RWPE2 (cell line): ENCODE measurements around the gene MCM6.
"Not testable (repeated sequence)": the region's sequence is repeated elsewhere in the genome, so short reads cannot be mapped to it uniquely, and the experiment has no call there.

Experiments
- ATAC-seq: fragments of 200-7000 bp; cut with Tn5 transposase; 3 replicates; pipeline ENCODE4 v1.9.1; 2021; ENCODE audit warnings: low read depth
- DNase-seq: peaks from one replicate; pipeline ENCODE4 v3.0.0-alpha.2; 2020; ENCODE audit warnings: low spot score
- H3K27ac ChIP-seq: fragments of 450-650 bp; 2 replicates; pipeline ENCODE4 v1.5.1; 2017; ENCODE audit warnings: mild to moderate bottlenecking; ENCODE audit not compliant: poor library complexity, severe bottlenecking
- H3K27me3 ChIP-seq: fragments of 250-450 bp; sonication (Bioruptor Pico); 2 replicates; pipeline ENCODE4 v1.5.1; 2021; ENCODE audit warnings: mild to moderate bottlenecking, moderate library complexity; ENCODE audit not compliant: insufficient read depth, poor library complexity, severe bottlenecking
- H3K36me3 ChIP-seq: fragments of 250-450 bp; sonication (Bioruptor Pico); 2 replicates; pipeline ENCODE4 v1.5.1; 2020; ENCODE audit warnings: low read depth, mild to moderate bottlenecking, moderate library complexity
- H3K4me1 ChIP-seq: fragments of 250-450 bp; sonication (Bioruptor Pico); 2 replicates; pipeline ENCODE4 v1.5.1; 2021; ENCODE audit warnings: mild to moderate bottlenecking, moderate library complexity; ENCODE audit not compliant: insufficient read depth, poor library complexity, severe bottlenecking
- H3K4me3 ChIP-seq: fragments of 250-450 bp; sonication (Bioruptor Pico); 2 replicates; pipeline ENCODE4 v1.5.1; 2021; ENCODE audit warnings: mild to moderate bottlenecking, moderate library complexity; ENCODE audit not compliant: severe bottlenecking
- H3K9me3 ChIP-seq: fragments of 250-450 bp; sonication (Bioruptor Pico); 2 replicates; pipeline ENCODE4 v1.5.1; 2021; ENCODE audit warnings: mild to moderate bottlenecking, moderate library complexity; ENCODE audit not compliant: severe bottlenecking
- CTCF ChIP-seq: fragments of 450-650 bp; IDR thresholded peaks from one replicate; pipeline ENCODE4 v1.5.1; 2017; ENCODE audit warnings: mild to moderate bottlenecking, moderate library complexity; ENCODE audit not compliant: poor library complexity, severe bottlenecking

MCM6 gene

GRCh38 chr2:135818937-135819610, 57.2 kb downstream of the MCM6 start:
- Histone ChIP-seq H3K4me3 (no peak overlapping the region), H3K27me3 (no peaks in the 10 kb centered on the region), H3K9me3 (no peaks in the 10 kb centered on the region), H3K36me3 (no peaks in the 10 kb centered on the region), H3K27ac (no peak overlapping the region), H3K4me1 (no peaks in the 10 kb centered on the region)
- DNase-seq (no peak), ATAC-seq (0 out of 3 replicates have a peak, but pooled peaks have one; percentile 33)
- peak; percentile 26 for TF ChIP-seq CTCF

DNA sequence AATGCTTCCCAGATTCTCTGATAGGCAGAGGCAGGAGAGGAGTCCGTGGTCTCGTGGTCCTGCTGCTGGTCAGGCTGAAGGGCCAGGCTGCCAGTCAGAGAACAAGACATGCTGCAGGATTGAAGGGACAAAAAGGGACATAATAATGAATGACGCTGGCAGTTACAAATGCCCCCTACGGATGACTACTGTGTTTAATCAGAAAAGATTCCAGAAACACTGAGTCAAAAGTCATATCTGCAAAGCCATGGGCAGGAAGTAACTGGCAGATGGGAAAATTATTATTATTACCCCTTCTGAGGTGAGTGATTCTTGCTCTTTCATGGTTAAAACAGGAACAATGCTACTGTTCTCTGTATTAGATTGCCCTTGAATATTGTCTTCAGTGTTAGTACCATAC, 58.3 kb downstream of the MCM6 start:
- Histone ChIP-seq H3K4me1 (no peaks in the 10 kb centered on the region), H3K4me3 (no peak overlapping the region), H3K9me3 (no peaks in the 10 kb centered on the region), H3K36me3 (no peaks in the 10 kb centered on the region), H3K27me3 (no peaks in the 10 kb centered on the region), H3K27ac (no peak overlapping the region)
- no peak for DNase-seq
- TF ChIP-seq CTCF, result no peak
- no peak for ATAC-seq

DNA sequence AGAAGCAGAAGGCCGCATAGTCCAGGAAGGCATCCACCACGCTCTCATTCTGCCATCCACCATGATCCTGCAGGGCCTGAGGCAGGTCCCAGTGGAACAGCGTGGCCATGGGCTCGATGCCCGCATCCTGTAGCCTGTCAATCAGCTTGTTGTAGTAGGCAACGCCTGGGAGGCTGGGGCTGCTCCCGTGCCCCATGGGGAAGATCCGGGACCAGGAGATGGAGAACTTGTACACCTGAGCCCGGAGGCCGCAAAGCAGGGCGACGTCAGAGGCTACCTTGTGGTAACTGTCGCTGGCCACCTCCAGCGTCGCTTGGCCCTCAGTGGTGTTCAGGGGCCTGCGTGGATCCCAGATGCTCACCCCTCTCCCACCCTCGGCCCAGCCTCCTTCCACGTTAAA, 58.8 kb downstream of the MCM6 start:
- no peaks in the 10 kb centered on the region for H3K36me3 ChIP-seq
- ATAC-seq, result no peak

GRCh38 chr2:135815269-135815668, 61.0 kb downstream of the MCM6 start:
- Histone ChIP-seq H3K36me3 (no peaks in the 10 kb centered on the region), H3K27me3 (no peaks in the 10 kb centered on the region), H3K27ac (no peak overlapping the region), H3K9me3 (no peaks in the 10 kb centered on the region), H3K4me3 (no peak overlapping the region), H3K4me1 (no peaks in the 10 kb centered on the region)
- DNase-seq, result no peak
- no peak for ATAC-seq
- TF ChIP-seq CTCF, result no peak

More for the DNA sequence above, 58.8 kb downstream of the MCM6 start:
- H3K4me3 ChIP-seq, result no peak overlapping the region
- H3K4me1 ChIP-seq, result no peaks in the 10 kb centered on the region
- H3K27me3 ChIP-seq, result no peaks in the 10 kb centered on the region
- H3K9me3 ChIP-seq, result no peaks in the 10 kb centered on the region
- H3K27ac ChIP-seq, result no peak overlapping the region
- no peak for TF ChIP-seq CTCF
- DNase-seq, result no peak

DNA sequence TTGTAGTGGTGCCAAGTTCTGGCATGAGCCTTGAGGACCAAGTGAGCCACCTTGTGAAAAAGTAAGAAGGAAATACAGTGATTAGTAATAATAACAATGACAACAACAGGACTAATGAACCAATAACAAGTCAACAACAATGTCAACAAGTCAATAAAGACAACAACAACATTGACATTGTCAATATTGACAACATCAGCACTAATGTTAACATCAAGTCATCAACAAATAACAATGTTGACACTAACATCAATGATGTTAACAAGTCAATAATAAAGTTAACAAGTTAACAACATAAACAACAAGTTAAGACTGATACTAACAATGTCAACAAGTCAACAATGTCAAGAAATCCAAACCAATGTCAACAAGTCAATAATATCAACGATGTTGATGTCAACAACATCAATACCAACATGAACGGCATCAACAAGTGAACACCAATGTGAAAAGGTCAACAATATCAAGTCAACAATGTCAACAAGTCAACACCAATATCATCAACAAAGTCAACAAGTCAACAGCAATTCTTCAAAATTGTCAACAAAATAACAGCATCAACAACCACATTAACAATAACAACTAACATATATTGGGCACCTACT, 63.2 kb downstream of the MCM6 start:
- Histone ChIP-seq H3K4me3 (no peak overlapping the region), H3K27me3 (no peaks in the 10 kb centered on the region), H3K4me1 (no peaks in the 10 kb centered on the region), H3K36me3 (no peaks in the 10 kb centered on the region), H3K9me3 (no peaks in the 10 kb centered on the region), H3K27ac (no peak overlapping the region)
- DNase-seq (no peak), ATAC-seq (no peak)
- TF ChIP-seq CTCF, result no peak

DNA sequence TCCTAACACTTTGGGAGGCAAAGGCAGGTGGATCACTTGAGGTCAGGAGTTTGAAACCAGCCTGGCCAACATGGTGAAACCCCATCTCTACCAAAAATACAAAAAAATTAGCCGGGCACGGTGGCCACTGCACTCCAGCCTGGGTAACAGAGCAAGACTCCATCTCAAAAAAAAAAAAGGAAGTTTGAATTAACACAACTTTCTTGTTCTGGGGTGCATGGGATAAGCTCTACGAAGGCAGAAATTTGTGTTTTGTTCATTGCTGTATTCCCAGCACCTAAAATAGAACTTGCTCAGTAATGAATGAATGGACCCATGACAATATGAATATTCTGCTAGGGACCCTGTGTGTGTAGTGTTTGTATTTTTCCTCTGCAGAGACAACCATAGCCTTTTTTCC, 68.4 kb downstream of the MCM6 start:
- ATAC-seq, H3K4me3 ChIP-seq, H3K27me3 ChIP-seq: not testable (repeated sequence)

More for the DNA sequence above, 68.4 kb downstream of the MCM6 start:
- not testable (repeated sequence) for H3K27ac ChIP-seq, H3K36me3 ChIP-seq, H3K9me3 ChIP-seq, H3K4me1 ChIP-seq, DNase-seq
